GM12878 (cell line): Measurements from ENCODE around the gene NEU3.

ENCODE experiments used
- BHLHE40 ChIP-seq, 2 experiments: fragments of 450-650 bp in 1 of 2; IDR thresholded peaks; 2 replicates each; pipeline ENCODE4 v1.6.1; 2011 to 2017; ENCODE audit warnings: low read depth in 2 of 2, borderline replicate concordance in 1 of 2, improper control_type of control experiment in 1 of 2, low read length in 1 of 2, mild to moderate bottlenecking in 1 of 2
- CBFB ChIP-seq: IDR thresholded peaks from 2 replicates; pipeline ENCODE4 v1.6.1; 2016; ENCODE audit warnings: antibody characterized with exemption, low read depth
- CTCF ChIP-seq, 3 experiments: IDR thresholded peaks in 2 of 3; conservative IDR thresholded peaks in 1 of 3; 2 replicates each; pipeline ENCODE4 v1.5.1; 2011; ENCODE audit warnings: low read depth in 3 of 3, low read length in 3 of 3, mild to moderate bottlenecking in 3 of 3, control low read depth in 2 of 3, moderate library complexity in 2 of 3, inconsistent platforms in 1 of 3, mixed read lengths in 1 of 3; ENCODE audit not compliant: control insufficient read depth in 2 of 3, insufficient read depth in 1 of 3; ENCODE audit errors: extremely low read depth in 1 of 3
- HDAC6 ChIP-seq: fragments of 200-600 bp; sonication (generic); IDR thresholded peaks from one replicate; pipeline ENCODE4 v1.8.0; 2017; ENCODE audit warnings: antibody characterized with exemption; ENCODE audit not compliant: unreplicated experiment
- IRF3 ChIP-seq: fragments of 450-650 bp; IDR thresholded peaks from 2 replicates; pipeline ENCODE4 v1.6.1; 2014; ENCODE audit warnings: mild to moderate bottlenecking
- MTA2 ChIP-seq: fragments of 450-650 bp; IDR thresholded peaks from 2 replicates; pipeline ENCODE4 v1.6.1; 2016; ENCODE audit warnings: low read depth, mild to moderate bottlenecking, moderate library complexity
- PKNOX1 ChIP-seq: fragments of 450-650 bp; IDR thresholded peaks from 2 replicates; pipeline ENCODE4 v1.6.1; 2016; ENCODE audit warnings: mild to moderate bottlenecking
- POLR2A ChIP-seq: IDR thresholded peaks from 2 replicates; pipeline ENCODE4 v1.6.1; 2011; ENCODE audit warnings: low read depth, mild to moderate bottlenecking, low read length
- POLR2AphosphoS5 ChIP-seq: IDR thresholded peaks from 2 replicates; pipeline ENCODE4 v1.6.1; 2011; ENCODE audit warnings: mild to moderate bottlenecking, low read length, inconsistent platforms
- SUZ12 ChIP-seq: fragments of 200-600 bp; sonication (generic); IDR thresholded peaks from one replicate; pipeline ENCODE4 v1.6.1; 2018; ENCODE audit warnings: antibody characterized with exemption, mild to moderate bottlenecking; ENCODE audit not compliant: unreplicated experiment
- TAF1 ChIP-seq: IDR thresholded peaks from 2 replicates; pipeline ENCODE4 v1.6.1; 2011; ENCODE audit warnings: mild to moderate bottlenecking, low read depth, low read length, borderline replicate concordance
- TCF7 ChIP-seq: IDR thresholded peaks from 2 replicates; pipeline ENCODE4 v1.6.1; 2014; ENCODE audit warnings: antibody characterized with exemption, borderline replicate concordance
- ZBTB33 ChIP-seq: fragments of 450-650 bp; IDR thresholded peaks from 2 replicates; pipeline ENCODE4 v1.6.1; 2017; ENCODE audit warnings: mild to moderate bottlenecking
- ZSCAN29 ChIP-seq: fragments of 450-650 bp; IDR thresholded peaks from 2 replicates; pipeline ENCODE4 v1.6.1; 2017; ENCODE audit warnings: mild to moderate bottlenecking, moderate library complexity

GRCh38 chr11:75028321-75028720, 39.6 kb downstream of the NEU3 start:
- TF ChIP-seq TCF7 = no peak
- no peak for TF ChIP-seq CTCF (IDR thresholded peaks at IDR 0.05 in 2 of 3, conservative IDR thresholded peaks at IDR 0.05 in 1 of 3; ENCODE audit: control insufficient read depth in 2 of 3, extremely low read depth in 1 of 3, insufficient read depth in 1 of 3, low read depth in 3 of 3, low read length in 3 of 3)
- no peak for TF ChIP-seq POLR2A
- TF ChIP-seq PKNOX1 = no peak
- no peak for TF ChIP-seq BHLHE40 (IDR thresholded peaks at IDR 0.05; ENCODE audit: borderline replicate concordance in 1 of 2, low read depth in 2 of 2, low read length in 1 of 2)
- no peak for TF ChIP-seq ZBTB33
- TF ChIP-seq ZSCAN29 = no peak
- TF ChIP-seq IRF3 = no peak
- no peak for TF ChIP-seq HDAC6
- TF ChIP-seq MTA2 = no peak
- TF ChIP-seq SUZ12 = no peak
- TF ChIP-seq POLR2AphosphoS5 = no peak
- TF ChIP-seq TAF1 = no peak
- TF ChIP-seq CBFB = no peak
